Activated naive CD4-positive, alpha-beta T cell treated with anti-CD3 and anti-CD28 coated beads, Interleukin-2, amount 50 U/mL, for 16 hours (primary cell): ENCODE data around the gene PCK2.
A peak's percentile ranks its signal among the peaks of the same experiment; 100 is the strongest.

Experiments used
- DNase-seq: peaks from one replicate; pipeline ENCODE4 v3.0.0-alpha.2; 2020

The PCK2 gene

DNA sequence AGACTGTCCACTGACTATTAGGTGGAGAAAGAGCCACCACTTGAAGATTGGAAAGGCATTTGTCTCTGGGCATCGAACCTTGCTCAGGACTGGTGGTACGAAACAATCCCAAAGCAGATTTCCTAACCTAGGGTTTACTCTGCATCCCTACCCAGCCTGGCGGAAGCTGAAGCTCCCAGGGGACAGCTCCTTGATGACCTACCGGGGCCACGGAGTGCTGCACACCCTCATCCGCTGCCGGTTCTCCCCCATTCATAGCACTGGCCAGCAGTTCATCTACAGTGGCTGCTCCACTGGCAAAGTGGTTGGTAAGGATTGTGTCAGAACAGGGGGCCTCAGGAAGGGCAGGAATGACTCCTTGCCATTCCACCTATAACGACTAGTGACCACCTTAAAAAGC, 27.1 kb downstream of the PCK2 start:
- no peak for DNase-seq

DNA sequence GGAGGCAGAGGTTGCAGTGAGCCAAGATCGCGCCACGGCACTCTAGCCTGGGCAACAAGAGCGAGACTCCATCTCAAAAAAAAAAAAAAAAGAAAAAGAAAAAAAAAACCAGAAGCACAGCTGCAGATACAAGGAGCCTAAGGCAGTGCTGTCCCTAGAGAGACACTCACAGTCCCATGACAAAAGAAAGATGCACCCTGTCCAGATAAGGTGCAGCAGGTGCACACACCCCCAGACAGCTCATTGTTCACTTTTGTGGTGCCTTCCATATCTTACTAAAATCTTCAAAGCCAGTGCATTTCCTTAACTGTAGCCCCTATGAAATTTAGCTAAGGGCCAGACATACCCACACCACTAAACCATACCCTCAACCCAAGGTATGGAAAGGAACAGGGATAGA, 28.3 kb downstream of the PCK2 start:
- no peak for DNase-seq

DNA sequence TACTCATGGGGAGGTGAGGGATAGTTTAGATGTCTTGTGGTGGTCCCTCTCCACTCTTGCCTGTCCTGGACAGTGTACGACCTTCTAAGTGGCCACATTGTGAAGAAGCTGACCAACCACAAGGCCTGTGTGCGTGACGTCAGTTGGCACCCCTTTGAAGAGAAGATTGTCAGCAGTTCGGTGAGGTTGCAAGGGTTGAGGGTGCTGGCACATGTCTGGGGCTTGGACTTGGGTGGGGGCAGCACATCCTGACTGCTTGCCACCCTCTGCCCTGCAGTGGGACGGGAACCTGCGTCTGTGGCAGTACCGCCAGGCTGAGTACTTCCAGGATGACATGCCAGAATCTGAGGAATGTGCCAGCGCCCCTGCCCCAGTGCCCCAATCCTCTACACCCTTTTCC, 28.8 kb downstream of the PCK2 start:
- DNase-seq: no peak

DNA sequence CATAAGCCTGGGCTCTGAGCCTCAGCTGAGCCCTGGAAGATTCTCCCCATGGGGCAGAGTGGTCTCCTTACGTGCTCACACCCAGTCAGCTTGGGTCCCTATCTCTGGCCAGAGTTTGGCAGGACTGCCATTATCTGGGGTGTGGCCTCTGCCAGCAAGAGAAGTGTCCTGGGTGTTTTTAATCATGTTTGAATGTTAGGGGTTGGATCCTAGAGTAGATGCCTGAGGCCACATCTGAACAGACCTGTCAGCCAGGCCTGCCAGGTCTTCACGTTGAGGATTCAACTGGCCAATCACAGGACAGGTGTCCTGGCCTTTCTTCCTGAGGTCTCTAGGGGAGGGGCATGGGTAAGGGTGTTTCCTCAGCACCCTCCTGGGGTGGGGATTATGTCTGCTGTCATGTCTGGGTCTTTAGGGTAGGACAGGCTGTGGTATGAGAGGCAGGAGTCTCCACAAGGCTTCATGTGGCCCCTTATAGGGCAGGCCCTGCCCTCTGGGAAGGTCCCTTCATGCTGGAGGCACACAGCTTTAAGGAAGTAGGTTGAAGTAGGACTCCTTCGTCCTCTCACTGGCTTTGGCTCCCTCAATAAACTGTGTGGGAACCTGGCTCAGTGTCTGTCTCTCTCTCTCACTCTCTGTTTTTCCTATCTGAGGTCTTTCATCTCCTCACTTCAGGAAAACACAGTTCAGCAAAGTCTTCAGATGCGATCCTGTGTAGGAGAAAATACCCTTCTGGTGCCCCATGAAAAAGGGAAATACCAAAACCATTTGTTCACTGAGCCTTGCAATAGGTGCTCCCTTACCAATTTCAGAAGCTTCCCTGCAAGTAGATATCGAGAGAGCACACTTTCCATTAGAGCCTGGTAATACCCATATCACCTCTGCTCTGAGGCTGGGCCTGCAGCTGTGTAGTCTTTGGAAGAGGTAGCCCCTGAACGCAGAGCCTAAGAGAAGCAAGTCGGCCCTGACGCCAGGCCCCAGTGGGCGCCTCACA, 29.6 kb downstream of the PCK2 start:
- DNase-seq: no peak

DNA sequence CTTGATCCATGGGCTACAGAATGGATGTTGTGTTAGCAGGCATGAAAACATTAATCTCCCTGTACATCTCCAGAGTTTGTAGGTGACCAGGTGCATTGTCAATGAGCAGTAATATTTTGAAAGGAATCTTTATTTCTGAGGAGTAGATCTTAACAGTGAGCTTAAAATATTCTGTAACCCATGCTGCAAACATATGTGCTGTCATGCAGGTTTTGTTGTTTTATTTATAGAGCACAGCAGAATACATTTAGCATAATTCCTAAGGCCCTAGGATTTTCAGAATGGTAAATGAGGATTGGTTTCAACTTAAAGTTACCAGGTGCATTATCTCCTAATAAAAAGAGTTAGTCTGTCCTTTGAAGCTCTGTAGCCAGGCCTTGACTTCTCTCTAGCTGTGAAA, 32.8 kb downstream of the PCK2 start:
- no peak for DNase-seq

DNA sequence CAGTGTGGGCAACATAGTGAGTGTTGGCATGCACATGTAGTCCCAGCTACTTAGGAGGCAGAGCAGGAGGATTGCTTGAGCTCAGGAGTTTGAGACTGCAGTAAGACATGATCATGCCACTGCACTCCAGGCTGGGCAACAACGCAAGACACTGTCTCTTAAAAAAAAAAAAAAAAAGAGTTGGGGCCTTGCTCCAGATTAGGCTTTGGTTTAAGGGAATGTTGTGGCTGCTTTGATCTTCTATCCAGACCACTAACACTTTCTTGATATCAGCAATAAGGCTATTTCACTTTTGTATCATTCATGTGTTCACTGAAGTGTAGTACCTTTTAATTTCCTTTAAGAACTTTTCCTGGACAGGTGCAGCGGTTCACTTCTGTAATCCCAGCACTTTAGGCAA, 33.6 kb downstream of the PCK2 start:
- no peak for DNase-seq

DNA sequence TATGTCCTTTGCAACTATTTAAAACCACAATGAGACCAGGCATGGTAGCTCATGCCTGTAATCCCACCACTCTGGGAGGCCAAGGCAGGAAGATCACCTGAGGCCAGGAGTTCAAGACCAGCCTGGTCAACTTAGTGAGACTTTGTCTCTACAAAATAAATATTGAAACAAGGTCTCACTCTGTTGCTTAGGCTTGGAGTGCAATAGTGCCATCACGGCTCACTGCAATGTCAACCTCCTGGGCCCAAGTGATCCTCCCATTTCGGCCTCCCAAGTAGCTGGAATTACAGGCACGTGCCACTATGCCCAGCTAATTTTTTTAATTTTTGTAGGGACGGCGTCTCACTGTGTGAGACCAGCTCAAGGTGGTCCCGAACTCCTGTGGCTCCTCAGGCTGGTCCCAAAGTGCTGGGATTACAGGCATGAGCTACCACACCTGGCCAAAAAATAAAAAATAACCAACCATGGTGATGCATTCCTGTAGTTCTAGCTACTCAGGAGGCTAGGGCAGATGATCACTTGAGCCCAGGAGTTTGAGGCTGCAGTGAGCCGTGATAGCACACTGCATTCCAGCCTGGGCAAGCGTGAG, 35.4 kb downstream of the PCK2 start:
- DNase-seq: no peak

DNA sequence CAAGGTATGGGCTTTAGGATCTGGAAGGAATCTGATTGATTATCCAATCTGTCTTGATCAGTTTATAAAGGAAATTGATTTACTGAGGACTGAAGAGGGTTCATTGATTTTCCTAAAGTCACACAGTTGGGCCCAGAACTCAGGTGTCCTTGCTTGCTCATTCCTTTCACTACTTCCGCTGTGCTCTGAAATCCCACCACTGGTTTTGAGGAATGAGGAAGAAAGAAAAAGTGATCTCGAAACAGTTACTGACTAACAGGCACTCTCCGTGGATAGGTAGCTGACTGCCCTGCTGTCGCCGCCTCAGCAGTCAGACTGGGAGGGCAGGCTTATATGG, 36.2 kb downstream of the PCK2 start, which contains the start of gene FITM1:
Gene FITM1, plus strand, starts transcription at position 280 of the 337 bp plus-strand sequence. CDS start 905 bp downstream, outside the sequence.
- no peak for DNase-seq

DNA sequence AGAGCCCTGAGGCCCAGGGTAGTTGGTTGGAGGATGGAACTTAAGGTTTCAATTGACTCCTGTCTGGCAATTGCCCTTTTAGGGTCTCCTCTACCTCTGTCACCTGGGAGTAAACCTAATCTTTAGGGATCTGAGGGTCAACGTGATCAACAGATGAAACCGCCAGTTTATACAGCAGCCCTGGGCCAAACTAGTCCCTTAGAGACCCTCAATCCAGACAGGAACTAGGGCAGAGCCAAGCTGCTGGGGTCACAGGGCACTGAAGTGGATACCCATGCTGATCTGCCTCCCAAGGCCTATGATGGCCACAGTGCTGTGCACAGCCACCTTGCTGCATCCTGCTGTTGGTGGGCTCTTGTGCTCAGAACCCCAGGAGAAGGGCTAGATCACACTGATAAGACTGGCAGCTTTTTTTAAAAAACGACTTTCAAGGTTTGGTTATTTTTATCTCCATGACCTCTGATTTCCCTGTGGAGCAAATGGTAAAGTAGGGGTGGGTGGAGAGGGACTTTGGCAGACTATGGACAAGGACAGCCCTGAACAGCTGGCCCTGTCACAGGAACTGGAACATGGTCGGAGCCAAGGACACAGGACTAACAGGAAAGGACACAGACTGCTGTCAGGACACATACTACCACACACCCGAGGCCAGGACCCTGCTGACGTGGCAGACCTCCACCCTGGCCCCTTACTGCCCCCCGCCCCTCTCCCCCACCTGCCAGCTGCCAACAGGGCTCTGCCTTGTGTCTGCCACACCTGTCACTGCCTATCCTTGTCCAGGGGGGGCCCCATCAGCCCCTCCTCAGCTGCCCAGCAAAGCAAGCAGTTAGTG, 36.8 kb downstream of the PCK2 start:
- DNase-seq: no peak

DNA sequence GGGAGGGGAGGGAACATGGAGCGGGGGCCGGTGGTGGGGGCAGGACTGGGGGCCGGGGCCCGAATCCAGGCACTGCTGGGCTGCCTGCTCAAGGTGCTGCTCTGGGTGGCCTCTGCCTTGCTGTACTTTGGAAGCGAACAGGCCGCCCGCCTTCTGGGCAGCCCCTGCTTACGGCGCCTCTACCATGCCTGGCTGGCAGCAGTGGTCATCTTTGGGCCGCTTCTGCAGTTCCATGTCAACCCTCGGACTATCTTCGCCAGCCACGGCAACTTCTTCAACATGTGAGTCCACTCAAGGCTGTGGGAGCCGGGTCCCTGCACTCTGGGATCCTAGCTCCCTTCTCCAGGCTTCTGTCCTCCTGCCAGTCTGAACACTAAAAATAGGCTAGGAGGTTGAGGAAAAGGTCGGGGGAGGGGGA, 37.4 kb downstream of the PCK2 start:
- no peak for DNase-seq

DNA sequence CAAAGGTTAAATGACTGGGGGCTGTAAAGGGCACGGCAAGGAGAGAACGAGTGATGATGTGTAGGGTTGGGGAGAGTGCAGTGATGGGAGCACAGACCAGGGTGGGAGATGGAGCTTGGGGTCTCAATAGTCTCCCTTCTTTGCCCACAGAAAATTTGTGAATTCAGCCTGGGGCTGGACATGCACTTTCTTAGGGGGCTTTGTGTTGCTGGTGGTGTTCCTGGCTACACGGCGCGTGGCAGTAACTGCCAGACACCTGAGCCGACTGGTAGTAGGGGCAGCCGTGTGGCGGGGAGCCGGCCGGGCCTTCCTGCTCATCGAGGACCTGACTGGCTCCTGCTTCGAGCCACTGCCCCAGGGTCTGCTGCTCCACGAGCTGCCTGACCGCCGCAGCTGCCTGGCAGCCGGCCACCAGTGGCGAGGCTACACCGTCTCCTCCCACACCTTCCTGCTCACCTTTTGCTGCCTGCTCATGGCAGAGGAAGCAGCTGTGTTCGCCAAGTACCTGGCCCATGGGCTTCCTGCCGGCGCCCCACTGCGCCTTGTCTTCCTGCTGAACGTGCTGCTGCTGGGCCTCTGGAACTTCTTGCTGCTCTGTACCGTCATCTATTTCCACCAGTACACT, 38.1 kb downstream of the PCK2 start:
- DNase-seq: peak; percentile 36

DNA sequence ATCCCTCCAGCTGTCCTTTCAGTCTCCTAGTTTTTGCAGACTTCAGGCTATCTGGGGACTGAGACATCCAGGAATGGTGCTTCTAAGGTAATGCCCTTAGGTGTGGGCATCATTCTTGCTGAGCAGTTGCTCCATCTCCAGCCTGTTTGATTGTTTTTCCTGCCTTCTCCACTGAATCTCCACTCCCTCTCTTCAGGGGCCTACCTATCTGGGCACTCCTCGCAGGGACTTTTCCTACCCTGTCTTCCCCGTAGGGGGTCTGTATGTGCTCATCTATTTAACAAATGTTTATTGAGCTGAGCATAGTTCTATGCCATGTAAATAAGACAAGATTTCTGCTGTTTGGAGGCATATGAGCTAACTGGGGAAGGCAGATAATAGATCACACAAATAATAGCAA, 38.9 kb downstream of the PCK2 start:
- DNase-seq: no peak

DNA sequence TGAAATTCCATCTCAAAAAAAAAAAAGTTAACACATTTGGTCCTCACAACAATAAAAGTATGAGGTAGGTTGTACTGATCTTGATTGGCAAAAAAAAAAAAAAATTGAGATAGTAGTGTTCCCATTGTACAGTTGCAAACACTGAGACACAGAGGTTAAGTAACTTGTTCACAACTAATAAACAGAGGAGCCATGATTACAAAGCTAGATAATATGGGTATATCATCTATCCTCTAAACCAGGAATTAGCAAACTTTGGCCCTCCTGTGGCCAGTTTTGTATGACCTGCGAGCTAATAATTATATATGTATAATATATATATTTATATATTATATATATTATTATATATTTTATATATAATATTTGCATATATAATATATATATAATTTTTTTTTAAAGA, 39.6 kb downstream of the PCK2 start:
- DNase-seq: no peak

DNA sequence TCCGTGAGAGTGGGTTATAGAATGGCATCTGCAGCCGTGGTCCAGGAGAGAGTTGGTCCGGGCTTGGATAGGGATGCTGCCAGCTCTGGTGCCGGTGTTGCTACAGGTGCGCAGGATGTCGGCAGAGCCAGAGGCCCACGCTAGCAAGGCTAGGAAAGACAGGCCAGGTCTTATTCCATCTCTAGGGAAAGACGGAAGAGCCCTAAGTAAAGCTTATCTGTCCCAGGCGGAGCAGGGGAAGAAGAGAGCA, 41.4 kb downstream of the PCK2 start:
- no peak for DNase-seq

DNA sequence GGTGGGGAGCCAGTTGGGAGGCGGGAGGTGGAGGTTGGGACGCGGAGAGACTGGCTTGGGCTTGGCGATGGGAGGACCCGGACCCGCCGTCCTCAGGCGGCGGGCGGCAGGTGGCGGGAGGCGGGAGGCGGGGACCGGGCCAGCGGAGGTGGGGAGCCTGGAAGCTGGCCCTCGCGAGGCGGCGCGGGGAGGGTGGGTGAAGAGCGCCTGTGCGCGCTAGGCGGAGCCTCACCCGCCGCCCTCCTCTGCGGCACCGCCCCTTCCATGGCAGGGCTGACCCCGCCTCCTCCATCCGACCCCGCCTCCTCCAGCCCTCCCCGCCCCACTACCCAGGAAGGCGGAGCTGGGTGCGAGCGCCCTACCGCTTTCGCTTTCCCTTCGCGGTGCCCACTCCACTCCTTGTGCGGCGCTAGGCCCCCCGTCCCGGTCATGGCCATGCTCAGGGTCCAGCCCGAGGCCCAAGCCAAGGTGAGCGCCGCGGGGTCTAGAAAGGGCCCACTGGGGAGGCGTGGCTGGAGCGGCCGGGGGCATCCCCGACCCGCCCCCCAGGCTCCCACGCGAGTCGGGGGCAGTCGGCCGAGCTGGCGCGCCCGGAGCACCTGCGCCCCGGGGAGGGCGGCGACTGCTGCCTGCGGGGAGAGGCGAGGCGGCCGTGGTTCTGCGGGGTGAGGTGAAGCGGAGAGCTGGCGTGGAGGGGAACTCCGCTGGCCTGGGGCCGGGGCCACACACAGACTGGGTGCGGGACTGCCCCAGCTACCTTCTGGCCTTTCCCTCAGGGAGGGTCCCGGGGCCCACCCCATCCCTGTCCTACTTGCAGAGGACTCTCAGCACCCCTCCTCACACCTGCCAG, 41.9 kb downstream of the PCK2 start, which contains the start of gene PSME1:
Gene PSME1, plus strand, starts transcription at position 361 of the 850 bp plus-strand sequence. Its CDS starts 69 bp downstream, at position 430.
- DNase-seq: peak; percentile 92

DNA sequence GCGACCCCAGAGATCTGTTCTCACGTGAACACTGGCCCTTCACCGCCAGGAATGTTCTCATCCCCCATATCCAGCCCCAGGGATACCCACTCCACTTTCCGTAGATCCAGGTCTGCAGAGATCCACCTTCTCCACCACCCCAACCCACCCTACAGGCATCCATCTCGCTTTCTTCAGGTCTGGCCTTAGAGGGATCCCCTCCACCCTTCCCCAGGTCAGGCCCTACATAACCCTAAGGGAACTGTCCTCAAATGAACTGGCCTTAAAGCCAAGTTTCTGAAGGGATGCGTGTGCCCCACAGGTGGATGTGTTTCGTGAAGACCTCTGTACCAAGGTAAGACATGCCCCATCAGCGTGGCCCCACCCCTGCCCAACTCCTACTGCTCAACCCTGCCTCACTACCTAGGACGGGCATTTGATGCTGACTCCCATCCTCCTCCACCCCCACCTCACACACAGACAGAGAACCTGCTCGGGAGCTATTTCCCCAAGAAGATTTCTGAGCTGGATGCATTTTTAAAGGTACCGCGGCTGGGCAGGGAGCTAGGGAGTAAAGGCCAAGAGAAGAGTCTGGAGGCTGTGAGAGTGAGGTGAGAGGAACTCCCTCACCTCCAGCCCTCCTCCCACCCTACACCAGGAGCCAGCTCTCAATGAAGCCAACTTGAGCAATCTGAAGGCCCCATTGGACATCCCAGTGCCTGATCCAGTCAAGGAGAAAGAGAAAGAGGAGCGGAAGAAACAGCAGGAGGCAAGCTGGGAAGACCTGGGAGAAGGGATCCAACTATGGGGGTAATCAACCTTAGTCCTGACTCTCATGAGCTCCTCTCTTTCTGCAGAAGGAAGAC, 42.8 kb downstream of the PCK2 start:
- DNase-seq: no peak

DNA sequence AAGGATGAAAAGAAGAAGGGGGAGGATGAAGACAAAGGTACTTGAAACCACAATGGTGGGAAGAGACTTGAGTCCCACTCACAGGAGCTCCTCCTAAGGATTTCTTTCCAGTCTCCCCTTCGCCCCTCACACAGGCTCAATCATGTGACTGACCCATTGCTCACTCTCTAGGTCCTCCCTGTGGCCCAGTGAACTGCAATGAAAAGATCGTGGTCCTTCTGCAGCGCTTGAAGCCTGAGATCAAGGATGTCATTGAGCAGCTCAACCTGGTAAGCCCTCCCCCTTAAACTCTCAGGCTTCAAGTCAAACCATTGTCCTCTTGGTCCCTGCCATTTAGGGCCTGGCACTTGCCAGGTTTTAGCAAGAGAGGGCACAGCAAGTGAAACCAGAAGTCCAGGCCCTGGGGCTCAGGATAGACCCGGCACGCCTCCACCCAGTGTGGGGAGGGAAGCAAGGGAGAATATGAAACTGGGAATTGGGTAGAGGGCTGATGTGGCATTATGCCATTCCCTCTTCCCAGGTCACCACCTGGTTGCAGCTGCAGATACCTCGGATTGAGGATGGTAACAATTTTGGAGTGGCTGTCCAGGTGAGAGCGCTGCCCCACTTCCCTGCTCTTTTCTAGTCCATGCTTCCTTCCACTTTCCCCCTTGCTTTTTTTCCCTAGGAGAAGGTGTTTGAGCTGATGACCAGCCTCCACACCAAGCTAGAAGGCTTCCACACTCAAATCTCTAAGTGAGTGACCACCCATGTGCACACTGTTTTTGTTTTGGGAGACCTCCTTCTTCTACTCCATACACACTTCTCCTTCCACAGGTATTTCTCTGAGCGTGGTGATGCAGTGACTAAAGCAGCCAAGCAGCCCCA, 43.7 kb downstream of the PCK2 start:
- DNase-seq: no peak

DNA sequence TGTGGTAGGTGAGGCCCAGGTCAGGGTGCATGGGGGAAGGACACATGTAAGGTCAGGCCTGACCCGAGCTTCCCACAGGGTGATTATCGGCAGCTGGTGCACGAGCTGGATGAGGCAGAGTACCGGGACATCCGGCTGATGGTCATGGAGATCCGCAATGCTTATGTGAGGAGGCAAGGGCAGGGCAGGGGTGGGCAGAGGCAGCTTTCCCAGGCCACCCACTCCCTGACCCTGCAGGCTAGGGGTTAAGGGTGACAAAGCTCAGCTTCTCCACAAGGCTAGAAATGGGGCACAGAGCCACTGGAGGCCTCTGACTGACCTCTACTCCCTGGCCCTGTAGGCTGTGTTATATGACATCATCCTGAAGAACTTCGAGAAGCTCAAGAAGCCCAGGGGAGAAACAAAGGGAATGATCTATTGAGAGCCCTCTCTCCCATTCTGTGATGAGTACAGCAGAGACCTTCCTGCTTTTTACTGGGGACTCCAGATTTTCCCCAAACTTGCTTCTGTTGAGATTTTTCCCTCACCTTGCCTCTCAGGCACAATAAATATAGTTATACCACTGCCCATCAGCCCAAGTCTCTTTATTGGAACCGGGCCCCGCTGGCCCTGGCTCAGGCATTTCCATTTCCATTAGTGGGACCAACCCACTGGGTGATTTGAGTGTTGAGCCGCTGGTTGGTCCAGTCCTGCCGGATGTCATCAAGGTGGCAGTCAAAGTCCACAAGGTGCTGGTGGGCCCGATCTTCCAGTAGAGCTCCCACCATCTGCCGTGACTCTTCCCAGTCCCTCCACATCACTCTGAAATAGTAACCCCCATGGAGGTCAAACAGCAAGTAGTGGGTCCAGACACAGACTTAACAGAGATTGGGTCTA, 44.5 kb downstream of the PCK2 start:
- no peak for DNase-seq

DNA sequence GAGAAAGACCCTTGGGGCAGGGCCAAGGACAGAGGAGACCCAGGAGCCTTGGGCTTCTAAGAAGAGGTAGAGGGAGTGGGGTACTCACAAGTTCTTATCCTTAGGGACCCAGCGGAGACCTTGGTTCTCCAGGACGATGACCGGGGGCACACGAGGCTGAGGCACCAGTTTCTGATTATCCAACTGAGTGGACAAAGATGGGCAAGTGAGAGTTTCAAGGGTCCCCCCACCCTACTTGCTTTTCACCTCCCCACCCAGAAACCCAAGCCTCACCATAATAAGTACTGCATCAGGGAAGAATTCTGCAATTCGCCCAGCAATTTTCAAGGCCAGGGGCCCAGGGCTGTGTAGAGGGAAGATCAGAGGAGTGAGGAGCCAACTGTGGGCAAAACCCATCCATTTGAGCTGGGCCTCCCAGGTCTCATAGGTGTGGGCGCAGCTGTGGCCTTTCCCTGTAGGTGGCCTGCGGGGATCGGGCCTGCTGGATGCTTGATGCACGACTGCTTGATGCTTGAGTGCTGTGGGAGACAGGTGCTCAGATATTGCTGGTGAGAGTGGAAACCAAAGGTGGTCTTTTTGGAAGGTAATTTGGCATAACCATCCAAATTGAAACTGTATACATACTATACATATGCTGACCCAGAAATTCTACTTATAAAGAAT, 45.3 kb downstream of the PCK2 start:
- DNase-seq: no peak
